GM12872 (cell line): ENCODE measurements around the gene HOXB2.

Experiments used
- CTCF ChIP-seq: IDR thresholded peaks from 3 replicates; pipeline ENCODE4 v1.5.1; 2011; ENCODE audit warnings: low read depth, mild to moderate bottlenecking, low read length, moderate library complexity; ENCODE audit not compliant: insufficient read depth

HOXB2 gene

GRCh38 chr17:48567209-48567608 is 22.3 kb upstream of the HOXB2 start:
- TF ChIP-seq CTCF, result no peak

GRCh38 chr17:48566717-48567116 is 21.8 kb upstream of the HOXB2 start:
- TF ChIP-seq CTCF, result no peak

DNA sequence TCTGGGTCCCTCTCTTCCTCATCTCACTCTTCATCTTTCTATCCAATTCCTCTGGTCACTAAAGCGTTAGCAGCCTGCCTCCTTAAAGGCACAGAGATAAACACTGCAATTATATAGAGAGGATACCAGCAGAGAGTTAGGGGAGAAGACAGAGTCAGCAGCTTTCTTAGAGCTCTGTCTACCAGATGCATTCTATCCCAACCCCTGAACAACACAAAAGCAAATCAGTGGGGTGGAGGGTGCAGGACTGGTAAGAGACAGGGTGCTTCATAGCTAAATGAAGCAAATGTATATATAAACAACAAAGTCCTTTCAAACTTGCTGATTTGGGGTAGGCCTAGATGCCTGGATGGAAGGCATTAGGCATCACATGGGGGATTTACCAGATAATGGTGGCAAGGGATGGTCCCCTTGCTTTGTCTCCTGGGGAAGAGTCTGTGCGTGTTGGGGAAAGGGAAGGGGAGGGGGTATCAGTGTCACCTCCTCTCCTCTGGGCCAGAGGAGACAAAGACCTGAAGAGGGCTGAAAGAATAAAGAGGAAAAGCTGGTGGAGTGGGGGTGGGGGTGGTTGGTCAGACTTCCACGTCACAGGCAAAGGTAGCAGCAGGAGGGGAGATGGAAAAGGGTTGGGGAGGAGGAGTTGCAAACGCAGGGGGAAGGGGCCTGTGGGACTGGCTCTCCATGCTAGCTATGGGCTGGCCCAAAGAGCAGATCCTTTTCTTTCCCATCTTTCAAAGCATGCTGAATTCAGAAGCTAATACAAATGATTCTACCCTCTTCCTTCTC is 21.2 kb upstream of the HOXB2 start:
- TF ChIP-seq CTCF, result no peak

DNA sequence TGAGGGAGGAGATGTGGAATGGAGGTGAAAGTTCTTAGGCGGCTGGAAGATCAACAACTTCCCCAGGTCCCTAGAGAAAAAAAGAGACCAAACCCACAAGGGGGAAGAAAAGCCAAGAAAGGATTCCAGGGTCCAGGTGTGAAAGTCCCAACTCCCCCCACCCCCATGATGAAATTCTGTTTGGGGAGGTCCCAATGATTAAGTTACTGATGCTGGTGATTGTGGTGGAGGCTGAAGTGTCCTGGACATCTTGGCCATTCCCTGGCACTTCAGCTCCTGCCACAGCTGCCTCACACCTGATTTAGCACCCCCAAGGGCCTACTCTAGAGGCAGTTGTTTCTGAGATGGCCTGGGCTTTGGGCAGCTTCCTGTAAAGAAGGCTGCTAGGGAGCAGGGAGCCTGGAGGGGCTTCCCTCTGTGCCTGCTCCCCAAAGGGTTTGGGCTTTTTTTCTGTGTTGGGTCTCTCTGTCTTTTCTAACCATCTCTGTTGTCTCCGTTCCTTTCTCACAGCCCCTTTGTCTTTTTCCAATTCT is 20.2 kb upstream of the HOXB2 start:
- TF ChIP-seq CTCF, result no peak

GRCh38 chr17:48564188-48565021 is 19.5 kb upstream of the HOXB2 start:
- no peak for TF ChIP-seq CTCF

GRCh38 chr17:48563867-48564187 is 18.9 kb upstream of the HOXB2 start:
- no peak for TF ChIP-seq CTCF

GRCh38 chr17:48563385-48563838 is 18.5 kb upstream of the HOXB2 start:
- TF ChIP-seq CTCF, result no peak
